GM12864 (cell line): ENCODE measurements around the gene SH3PXD2A.

Experiments used
- DNase-seq: peaks from one replicate; pipeline ENCODE4 v3.0.0-alpha.2; 2011; ENCODE audit warnings: low read depth
- H3K4me3 ChIP-seq: 2 replicates; pipeline ENCODE4 v1.5.1; 2011; ENCODE audit warnings: mild to moderate bottlenecking, low read depth, low read length, control low read depth
- TF ChIP-seq, protein P1 (sequence below): IDR thresholded peaks from 2 replicates; pipeline ENCODE4 v1.5.1; 2011; ENCODE audit warnings: low read depth, mild to moderate bottlenecking, moderate library complexity, low read length, control low read depth, inconsistent platforms; ENCODE audit errors: missing control alignments

Gene SH3PXD2A

GRCh38 chr10:103709341-103709920, 145.9 kb downstream of the SH3PXD2A start:
- TF ChIP-seq, protein P1, sequence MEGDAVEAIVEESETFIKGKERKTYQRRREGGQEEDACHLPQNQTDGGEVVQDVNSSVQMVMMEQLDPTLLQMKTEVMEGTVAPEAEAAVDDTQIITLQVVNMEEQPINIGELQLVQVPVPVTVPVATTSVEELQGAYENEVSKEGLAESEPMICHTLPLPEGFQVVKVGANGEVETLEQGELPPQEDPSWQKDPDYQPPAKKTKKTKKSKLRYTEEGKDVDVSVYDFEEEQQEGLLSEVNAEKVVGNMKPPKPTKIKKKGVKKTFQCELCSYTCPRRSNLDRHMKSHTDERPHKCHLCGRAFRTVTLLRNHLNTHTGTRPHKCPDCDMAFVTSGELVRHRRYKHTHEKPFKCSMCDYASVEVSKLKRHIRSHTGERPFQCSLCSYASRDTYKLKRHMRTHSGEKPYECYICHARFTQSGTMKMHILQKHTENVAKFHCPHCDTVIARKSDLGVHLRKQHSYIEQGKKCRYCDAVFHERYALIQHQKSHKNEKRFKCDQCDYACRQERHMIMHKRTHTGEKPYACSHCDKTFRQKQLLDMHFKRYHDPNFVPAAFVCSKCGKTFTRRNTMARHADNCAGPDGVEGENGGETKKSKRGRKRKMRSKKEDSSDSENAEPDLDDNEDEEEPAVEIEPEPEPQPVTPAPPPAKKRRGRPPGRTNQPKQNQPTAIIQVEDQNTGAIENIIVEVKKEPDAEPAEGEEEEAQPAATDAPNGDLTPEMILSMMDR = no peak
- H3K4me3 ChIP-seq = no peak overlapping the region
- no peak for DNase-seq

- TF ChIP-seq, protein P1 = no peak
- no peak overlapping the region for H3K4me3 ChIP-seq
- DNase-seq = no peak
These were observed 146.6 kb downstream of the SH3PXD2A start for GRCh38 chr10:103708627-103709288.

DNA sequence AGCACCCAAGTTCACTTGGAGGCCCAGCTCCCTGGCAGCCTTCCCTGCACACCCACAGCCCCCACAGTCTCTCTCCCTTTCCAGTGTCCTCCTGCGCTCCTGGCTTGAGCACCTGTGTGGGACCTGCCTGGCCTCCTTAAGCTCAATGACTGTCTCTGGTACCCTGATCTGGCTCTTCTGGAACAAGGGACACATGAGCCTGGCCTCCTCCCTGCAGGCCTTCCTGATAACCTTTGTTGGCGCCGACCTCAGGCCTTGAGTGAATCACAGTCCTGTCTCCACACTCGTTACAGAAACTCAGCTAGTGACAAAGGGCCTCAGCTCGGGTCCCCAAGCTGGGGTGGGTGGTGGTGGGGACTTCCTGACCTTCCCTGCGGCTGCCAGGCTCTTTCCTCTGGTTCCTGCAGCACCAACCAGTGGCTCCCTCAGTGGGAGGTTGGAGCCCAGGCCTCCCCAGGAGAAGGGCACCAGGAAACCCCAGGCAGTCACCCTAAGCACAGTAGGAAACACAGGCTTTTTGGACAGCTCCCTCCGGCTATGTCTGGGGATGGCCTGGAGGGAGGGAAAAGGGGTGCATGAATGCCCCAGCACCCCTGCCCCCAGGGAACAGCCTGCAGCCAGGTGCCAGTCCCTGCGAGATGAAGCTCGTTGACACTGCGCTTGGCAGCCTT, 147.3 kb downstream of the SH3PXD2A start:
- TF ChIP-seq, protein P1 = no peak
- no peak for DNase-seq
- no peak overlapping the region for H3K4me3 ChIP-seq

GRCh38 chr10:103706762-103707161, 148.6 kb downstream of the SH3PXD2A start:
- TF ChIP-seq, protein P1 = no peak
- H3K4me3 ChIP-seq = no peak overlapping the region
- DNase-seq = no peak

DNA sequence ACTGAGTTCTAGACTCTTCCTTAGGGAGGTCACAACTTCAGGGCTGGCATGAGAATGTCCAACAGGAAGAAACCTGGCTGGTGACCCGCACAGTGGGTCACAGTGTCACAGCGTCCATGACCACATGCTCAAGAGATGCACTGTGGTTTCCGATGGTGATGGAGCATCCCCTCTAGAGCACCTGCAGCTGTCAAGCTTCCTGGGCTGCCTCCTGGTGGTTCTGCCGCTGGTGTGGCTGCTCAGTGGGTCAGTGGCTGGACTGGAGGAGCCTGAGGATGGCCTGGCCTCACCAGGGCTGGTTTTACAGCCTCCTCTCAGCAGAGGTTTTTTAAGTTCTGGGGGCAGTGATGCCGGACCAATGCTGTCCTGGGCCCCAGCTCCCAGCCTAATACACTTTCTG, 149.3 kb downstream of the SH3PXD2A start:
- DNase-seq = no peak
- TF ChIP-seq, protein P1 = no peak
- no peak overlapping the region for H3K4me3 ChIP-seq

- TF ChIP-seq, protein P1 = no peak
- no peak for DNase-seq
- H3K4me3 ChIP-seq = no peak overlapping the region
These were observed 151.1 kb downstream of the SH3PXD2A start for GRCh38 chr10:103703941-103704919.
